SU-DHL-6 (cell line): ENCODE results near the gene FGFR1OP2.

ENCODE experiments used
- H2AFZ ChIP-seq: fragments of 200-600 bp; sonication (generic); 2 replicates; pipeline ENCODE4 v1.6.1; 2014; ENCODE audit warnings: low read depth, mild to moderate bottlenecking, moderate library complexity, mixed read lengths, antibody characterized with exemption, low read length; ENCODE audit not compliant: severe bottlenecking
- H3F3A ChIP-seq: fragments of 200-600 bp; shearing (Covaris generic); 2 replicates; pipeline ENCODE4 v1.6.0; 2016; ENCODE audit warnings: antibody characterized with exemption, mild to moderate bottlenecking; ENCODE audit not compliant: insufficient read depth
- H3K27ac ChIP-seq: fragments of 200-600 bp; sonication (generic); 2 replicates; pipeline ENCODE4 v1.5.1; 2016; ENCODE audit warnings: low read depth, mild to moderate bottlenecking, low read length, moderate library complexity, mixed read lengths
- H3K27me3 ChIP-seq: fragments of 200-600 bp; sonication (generic), shearing (Covaris generic); 2 replicates; pipeline ENCODE4 v1.6.0; 2014; ENCODE audit warnings: mild to moderate bottlenecking, low read length
- H3K36me3 ChIP-seq: fragments of 200-600 bp; sonication (generic); 2 replicates; pipeline ENCODE4 v1.6.1; 2014; ENCODE audit warnings: mild to moderate bottlenecking, low read length, mixed read lengths
- H3K4me2 ChIP-seq: fragments of 300-600, 200-600 bp; shearing (Covaris generic), sonication (generic); 2 replicates; pipeline ENCODE4 v1.6.0; 2014; ENCODE audit warnings: low read length, low read depth, mild to moderate bottlenecking; ENCODE audit not compliant: poor library complexity, severe bottlenecking
- H3K4me3 ChIP-seq: fragments of 200-600 bp; sonication (generic); 2 replicates; pipeline ENCODE4 v1.5.1; 2014; ENCODE audit warnings: antibody characterized with exemption, low read length, mild to moderate bottlenecking, mixed read lengths; ENCODE audit not compliant: insufficient read depth, poor library complexity, severe bottlenecking
- H3K79me2 ChIP-seq: fragments of 200-600 bp; sonication (generic); 2 replicates; pipeline ENCODE4 v1.6.1; 2014; ENCODE audit warnings: mild to moderate bottlenecking, low read length, moderate library complexity; ENCODE audit not compliant: insufficient read depth
- H3K9ac ChIP-seq: fragments of 200-600 bp; sonication (generic); 2 replicates; pipeline ENCODE4 v1.7.0; 2014; ENCODE audit warnings: mild to moderate bottlenecking, low read length
- H3K9me2 ChIP-seq: fragments of 200-600 bp; sonication (generic); replicated peaks from 2 replicates; pipeline ENCODE4 v1.6.1; 2014; ENCODE audit warnings: low read length; ENCODE audit not compliant: insufficient read depth
- H3K9me3 ChIP-seq: fragments of 200-600 bp; sonication (generic); 2 replicates; pipeline ENCODE4 v1.6.1; 2014; ENCODE audit warnings: low read length, mixed read lengths; ENCODE audit not compliant: insufficient read depth
- H4K20me1 ChIP-seq: fragments of 200-600 bp; sonication (generic); 2 replicates; pipeline ENCODE4 v1.6.1; 2014; ENCODE audit warnings: low read depth, mild to moderate bottlenecking, antibody characterized with exemption, low read length, moderate library complexity, mixed read lengths
- EZH2phosphoT487 ChIP-seq: fragments of 200-600 bp; sonication (generic), shearing (Covaris generic); conservative IDR thresholded peaks from 2 replicates; pipeline ENCODE4 v1.6.1; 2018; ENCODE audit warnings: mild to moderate bottlenecking, antibody characterized with exemption, low read length, moderate library complexity, mixed read lengths
- TF ChIP-seq, protein P1 (sequence below): fragments of 200-600 bp; sonication (generic); IDR thresholded peaks from one replicate; pipeline ENCODE4 v1.5.1; 2017; ENCODE audit warnings: antibody characterized with exemption, mild to moderate bottlenecking, low read length, moderate library complexity; ENCODE audit not compliant: insufficient read depth, poor library complexity, severe bottlenecking

FGFR1OP2 gene

DNA sequence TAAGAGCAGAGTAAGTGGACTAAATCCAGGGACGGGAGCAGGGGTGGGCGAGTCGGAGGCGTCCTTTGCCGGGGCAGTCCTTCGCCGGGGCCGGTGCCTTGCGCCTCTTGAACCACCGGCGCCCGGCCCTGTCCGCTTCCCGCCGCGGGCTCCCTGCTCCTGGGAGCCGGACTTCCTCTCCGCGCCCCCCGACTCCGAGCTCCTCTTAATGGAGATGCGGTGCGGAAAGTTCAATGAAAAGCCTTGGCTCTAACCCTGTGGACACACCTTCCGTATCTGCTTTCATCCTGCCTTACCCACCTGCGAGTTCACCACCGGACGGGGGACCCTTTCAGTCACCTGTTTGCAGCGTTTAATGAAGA lies 412 bp downstream of the FGFR1OP2 start:
- Histone ChIP-seq H3K27ac (peak overlapping the region; percentile 86), H3K79me2 (peaks cover 95% of the 10 kb centered on the region), H3K4me2 (peak overlapping the region; percentile 85), H3K4me3 (peak overlapping the region; percentile 83), H3K36me3 (peaks cover under 1% of the 10 kb centered on the region; the same call in 1 of the 2 replicates), H4K20me1 (peaks cover 20% of the 10 kb centered on the region), H3K9me3 (no peaks in the 10 kb centered on the region), H2AFZ (peak overlapping the region; percentile 53), H3K9ac (peak overlapping the region; percentile 83), H3K9me2 (no peaks in the 10 kb centered on the region), H3K27me3 (no peaks in the 10 kb centered on the region), H3F3A (peaks cover 24% of the 10 kb centered on the region)
- TF ChIP-seq EZH2phosphoT487, result no peak
- TF ChIP-seq, protein P1, sequence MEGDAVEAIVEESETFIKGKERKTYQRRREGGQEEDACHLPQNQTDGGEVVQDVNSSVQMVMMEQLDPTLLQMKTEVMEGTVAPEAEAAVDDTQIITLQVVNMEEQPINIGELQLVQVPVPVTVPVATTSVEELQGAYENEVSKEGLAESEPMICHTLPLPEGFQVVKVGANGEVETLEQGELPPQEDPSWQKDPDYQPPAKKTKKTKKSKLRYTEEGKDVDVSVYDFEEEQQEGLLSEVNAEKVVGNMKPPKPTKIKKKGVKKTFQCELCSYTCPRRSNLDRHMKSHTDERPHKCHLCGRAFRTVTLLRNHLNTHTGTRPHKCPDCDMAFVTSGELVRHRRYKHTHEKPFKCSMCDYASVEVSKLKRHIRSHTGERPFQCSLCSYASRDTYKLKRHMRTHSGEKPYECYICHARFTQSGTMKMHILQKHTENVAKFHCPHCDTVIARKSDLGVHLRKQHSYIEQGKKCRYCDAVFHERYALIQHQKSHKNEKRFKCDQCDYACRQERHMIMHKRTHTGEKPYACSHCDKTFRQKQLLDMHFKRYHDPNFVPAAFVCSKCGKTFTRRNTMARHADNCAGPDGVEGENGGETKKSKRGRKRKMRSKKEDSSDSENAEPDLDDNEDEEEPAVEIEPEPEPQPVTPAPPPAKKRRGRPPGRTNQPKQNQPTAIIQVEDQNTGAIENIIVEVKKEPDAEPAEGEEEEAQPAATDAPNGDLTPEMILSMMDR, result no peak

GRCh38 chr12:26939192-26939832 lies 1.0 kb downstream of the FGFR1OP2 start:
- Histone ChIP-seq H3K79me2 (peaks cover 95% of the 10 kb centered on the region), H3K9me2 (no peaks in the 10 kb centered on the region), H3F3A (peaks cover 24% of the 10 kb centered on the region), H4K20me1 (peaks cover 20% of the 10 kb centered on the region), H3K27me3 (no peaks in the 10 kb centered on the region), H3K9me3 (no peaks in the 10 kb centered on the region), H3K4me3 (peak overlapping the region; percentile 83), H3K36me3 (peaks cover 2% of the 10 kb centered on the region; the same call in 1 of the 2 replicates), H3K9ac (peak overlapping the region; percentile 83), H3K4me2 (peak overlapping the region; percentile 85), H2AFZ (no peak overlapping the region), H3K27ac (peak overlapping the region; percentile 86)
- TF ChIP-seq, protein P1, result no peak
- TF ChIP-seq EZH2phosphoT487, result no peak

- Histone ChIP-seq H3K4me2 (peak overlapping the region; percentile 85), H3K36me3 (peaks cover 4% of the 10 kb centered on the region; the same call in 1 of the 2 replicates), H2AFZ (no peak overlapping the region), H3F3A (peaks cover 24% of the 10 kb centered on the region), H3K9ac (peak overlapping the region; percentile 83), H3K4me3 (peak overlapping the region; percentile 83), H4K20me1 (peaks cover 23% of the 10 kb centered on the region), H3K27ac (peak overlapping the region; percentile 86), H3K79me2 (peaks cover 95% of the 10 kb centered on the region), H3K9me2 (no peaks in the 10 kb centered on the region), H3K27me3 (no peaks in the 10 kb centered on the region), H3K9me3 (no peaks in the 10 kb centered on the region)
- TF ChIP-seq, protein P1, result no peak
- no peak for TF ChIP-seq EZH2phosphoT487
Measured at GRCh38 chr12:26939953-26940352, 1.7 kb downstream of the FGFR1OP2 start.
